ENCODE measurements around the gene SOAT2.
"Not testable (repeated sequence)": the region's sequence is repeated elsewhere in the genome, so short reads cannot be mapped to it uniquely, and the experiment has no call there.

The SOAT2 gene

GRCh38 chr12:53079226-53080117, 23.8 kb upstream of the SOAT2 start, which contains the start of gene SPRYD3:
SPRYD3 (minus strand) TSS chr12:53079390; CDS start chr12:53079333, 57 bp downstream.
- DNase-seq (ENCODE audit: low read depth, low spot score), result peak; percentile 91

- no peak for DNase-seq (ENCODE audit: low read depth, low spot score)
These were observed 20.6 kb upstream of the SOAT2 start for GRCh38 chr12:53082637-53083175.

- no peak for DNase-seq (ENCODE audit: low read depth, low spot score)
These were observed 16.9 kb upstream of the SOAT2 start for GRCh38 chr12:53086361-53086760.

GRCh38 chr12:53090105-53090504, 13.2 kb upstream of the SOAT2 start:
- no peak for DNase-seq (ENCODE audit: low read depth, low spot score)

- DNase-seq (ENCODE audit: low read depth, low spot score), result no peak
These were observed 12.7 kb upstream of the SOAT2 start for GRCh38 chr12:53090554-53090953.

- DNase-seq (ENCODE audit: low read depth, low spot score), result no peak
These were observed 11.5 kb upstream of the SOAT2 start for GRCh38 chr12:53091756-53092155.

GRCh38 chr12:53093777-53094393, 9.4 kb upstream of the SOAT2 start:
- DNase-seq (ENCODE audit: low read depth, low spot score), result no peak

GRCh38 chr12:53094394-53094787, 8.9 kb upstream of the SOAT2 start:
- DNase-seq (ENCODE audit: low read depth, low spot score), result no peak

- DNase-seq (ENCODE audit: low read depth, low spot score), result not testable (repeated sequence)
These were observed 8.3 kb upstream of the SOAT2 start for GRCh38 chr12:53094796-53095595.

GRCh38 chr12:53095596-53095895, 7.7 kb upstream of the SOAT2 start:
- DNase-seq (ENCODE audit: low read depth, low spot score), result not testable (repeated sequence)

- DNase-seq (ENCODE audit: low read depth, low spot score), result no peak
These were observed 7.1 kb upstream of the SOAT2 start for GRCh38 chr12:53096089-53096741.

- no peak for DNase-seq (ENCODE audit: low read depth, low spot score)
These were observed 6.5 kb upstream of the SOAT2 start for GRCh38 chr12:53096759-53097158.

- DNase-seq (ENCODE audit: low read depth, low spot score), result no peak
These were observed 6.1 kb upstream of the SOAT2 start for GRCh38 chr12:53097207-53097563.

- DNase-seq (ENCODE audit: low read depth, low spot score), result no peak
These were observed 5.5 kb upstream of the SOAT2 start, which contains the start of gene IGFBP6 for GRCh38 chr12:53097564-53098353. IGFBP6 (plus strand) TSS chr12:53097667; CDS start chr12:53097718, 51 bp downstream.

- no peak for DNase-seq (ENCODE audit: low read depth, low spot score)
These were observed 4.8 kb upstream of the SOAT2 start for GRCh38 chr12:53098354-53098981.

- peak; percentile 85 for DNase-seq (ENCODE audit: low read depth, low spot score)
These were observed 4.0 kb upstream of the SOAT2 start for GRCh38 chr12:53099071-53099882.

GRCh38 chr12:53100466-53101151, 2.7 kb upstream of the SOAT2 start:
- no peak for DNase-seq (ENCODE audit: low read depth, low spot score)

GRCh38 chr12:53101266-53101665, 2.0 kb upstream of the SOAT2 start:
- no peak for DNase-seq (ENCODE audit: low read depth, low spot score)

Data from smooth muscle cell of the brain vasculature (primary cell).